Heart left ventricle (tissue), 13 donors: ENCODE data around the gene RAB6A.
"Not testable (repeated sequence)": the region's sequence is repeated elsewhere in the genome, so short reads cannot be mapped to it uniquely, and the experiment has no call there.

Experiments used
- CTCF ChIP-seq, 12 donors: fragments of 200-600 bp; sonication (generic) in 4 of 12; IDR thresholded peaks; one replicate each; pipeline versions ENCODE4 v1.5.0 to v1.8.0; 2018 to 2022; ENCODE audit warnings: antibody characterized with exemption in 12 of 12, mild to moderate bottlenecking in 5 of 12
- POLR2A ChIP-seq, 2 donors: fragments of 450-650 bp; IDR thresholded peaks; one replicate each; pipeline ENCODE4 v1.6.1; 2017; ENCODE audit warnings: antibody characterized with exemption in 2 of 2, mild to moderate bottlenecking in 2 of 2, moderate library complexity in 2 of 2
- donor health status: ischemic (EF 13 %, LVEDD 7.1; RV severe dilation, severe dysfunction).
- donor health status: DM: no; HTN: yes; CAD: no.
- donor health status: DM: no; HTN: no; CAD: no.
- donor health status: ischemic (EF 25% LVEDD 6.9; RV normal size, moderate dysfunction).
- donor health status: ischemic (EF 25% LVEDD 5.7; RV mildly dilated, moderate dysfunction).
- donor health status: ischemic (EF 35%, LVEDD 5.7; RV mildly dilated, moderate dysfunction).
- donor health status: nonischemic (EF 11% LVEDD 7.7; RV severe dilation, severe dysfunction).
- donor health status: DM: yes; HTN: yes; CAD: no.
- donor health status: PGD.
- donor health status: ischemic (EF 29% LVEDD 5.4; RV normal size, mild dysfunction).
- donor health status: nonischemic (EF 23%, LVEDD 6.1; RV moderate dilation, normal function).

GRCh38 chr11:73735959-73736358, 24.9 kb downstream of the RAB6A start:
- TF ChIP-seq POLR2A, CTCF (IDR thresholded peaks at IDR 0.05): not testable (repeated sequence)
